GM12873 (cell line): ENCODE measurements around the gene HES6.

Experiments used
- TF ChIP-seq, protein P1 (sequence below): IDR thresholded peaks from 2 replicates; pipeline ENCODE4 v1.5.1; 2012; ENCODE audit warnings: low read depth, mild to moderate bottlenecking, moderate library complexity, low read length, control low read depth; ENCODE audit not compliant: insufficient read depth; ENCODE audit errors: missing control alignments

The HES6 gene

DNA sequence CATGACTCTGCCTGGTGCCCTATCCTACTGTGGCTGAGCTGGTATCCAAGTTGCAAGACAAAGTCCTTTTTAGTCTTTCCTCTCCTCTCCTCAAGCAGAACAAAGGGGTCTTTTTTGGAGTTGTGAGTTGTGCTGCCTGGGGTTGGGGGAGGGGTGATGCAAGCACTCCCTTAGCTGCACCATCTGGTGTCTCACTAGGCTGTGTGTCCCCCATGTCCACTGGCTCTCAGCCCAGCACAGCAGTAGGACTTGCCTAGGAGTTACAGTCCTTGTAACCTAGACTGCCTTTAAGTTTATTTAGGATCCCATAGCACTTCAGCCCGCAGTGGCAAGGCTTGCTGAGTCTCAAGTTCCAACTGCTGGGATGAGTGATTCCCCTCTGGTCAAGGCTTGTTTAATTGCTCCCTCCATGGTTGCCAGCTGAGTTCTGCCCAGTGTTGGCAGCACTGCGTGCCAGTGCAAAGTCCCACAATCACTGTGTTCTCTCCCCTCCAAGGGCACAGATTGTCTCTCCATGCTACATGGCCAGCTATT is 23.1 kb downstream of the HES6 start:
- TF ChIP-seq, protein P1, sequence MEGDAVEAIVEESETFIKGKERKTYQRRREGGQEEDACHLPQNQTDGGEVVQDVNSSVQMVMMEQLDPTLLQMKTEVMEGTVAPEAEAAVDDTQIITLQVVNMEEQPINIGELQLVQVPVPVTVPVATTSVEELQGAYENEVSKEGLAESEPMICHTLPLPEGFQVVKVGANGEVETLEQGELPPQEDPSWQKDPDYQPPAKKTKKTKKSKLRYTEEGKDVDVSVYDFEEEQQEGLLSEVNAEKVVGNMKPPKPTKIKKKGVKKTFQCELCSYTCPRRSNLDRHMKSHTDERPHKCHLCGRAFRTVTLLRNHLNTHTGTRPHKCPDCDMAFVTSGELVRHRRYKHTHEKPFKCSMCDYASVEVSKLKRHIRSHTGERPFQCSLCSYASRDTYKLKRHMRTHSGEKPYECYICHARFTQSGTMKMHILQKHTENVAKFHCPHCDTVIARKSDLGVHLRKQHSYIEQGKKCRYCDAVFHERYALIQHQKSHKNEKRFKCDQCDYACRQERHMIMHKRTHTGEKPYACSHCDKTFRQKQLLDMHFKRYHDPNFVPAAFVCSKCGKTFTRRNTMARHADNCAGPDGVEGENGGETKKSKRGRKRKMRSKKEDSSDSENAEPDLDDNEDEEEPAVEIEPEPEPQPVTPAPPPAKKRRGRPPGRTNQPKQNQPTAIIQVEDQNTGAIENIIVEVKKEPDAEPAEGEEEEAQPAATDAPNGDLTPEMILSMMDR = no peak

DNA sequence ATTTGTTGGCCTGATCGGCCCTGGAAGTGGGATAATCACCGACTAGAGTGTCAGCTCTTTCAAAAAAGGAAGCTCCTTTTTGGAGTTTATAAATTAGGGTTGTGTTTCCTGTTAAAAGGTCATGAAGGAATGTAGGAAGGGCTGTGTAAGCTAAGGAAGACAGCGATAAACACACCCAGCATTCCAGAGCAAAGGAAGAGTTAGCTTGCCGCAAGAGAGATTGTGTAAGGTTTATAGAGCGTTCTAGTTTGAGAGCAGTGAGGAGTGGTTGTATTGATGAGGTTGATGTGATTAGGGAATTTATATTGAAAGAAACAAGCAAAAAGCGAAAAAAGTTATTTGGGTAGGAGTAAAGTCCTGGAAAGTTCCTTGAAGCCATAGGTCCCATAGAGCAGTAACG is 32.8 kb downstream of the HES6 start:
- TF ChIP-seq, protein P1 = no peak

DNA sequence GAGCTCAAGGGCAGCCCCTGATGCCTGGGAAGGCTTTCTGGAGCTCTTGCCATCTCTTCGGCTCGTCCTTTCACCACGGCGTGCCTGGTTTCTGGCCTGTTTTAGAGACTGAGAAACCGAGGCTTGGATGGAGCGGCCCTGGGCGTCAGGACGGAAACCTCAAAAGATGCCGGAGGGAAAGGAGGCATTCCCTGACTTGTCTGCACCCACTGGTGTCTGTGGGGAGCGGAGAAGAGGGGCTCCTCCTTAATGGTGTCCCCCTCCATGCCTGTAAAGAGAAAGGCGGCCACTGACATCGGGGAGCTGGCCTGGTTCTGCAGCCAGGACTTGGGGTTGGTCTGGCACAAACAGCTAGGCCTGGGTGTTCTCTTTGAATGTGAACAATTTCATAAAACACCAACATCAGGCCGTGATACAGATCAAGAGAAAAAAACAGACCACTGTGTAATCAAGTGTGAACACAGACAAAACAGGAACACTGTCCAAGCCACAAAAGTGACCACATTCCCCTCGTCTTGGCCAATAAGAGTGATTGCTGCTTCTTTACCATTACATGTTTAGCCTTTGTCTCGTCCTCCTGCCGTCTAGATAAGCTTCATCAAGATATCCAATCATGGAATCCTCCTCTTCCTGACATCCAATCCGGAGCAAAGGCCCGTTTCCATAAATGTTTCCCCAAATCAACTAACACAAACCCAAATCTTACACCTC is 35.7 kb downstream of the HES6 start:
- TF ChIP-seq, protein P1 = no peak

DNA sequence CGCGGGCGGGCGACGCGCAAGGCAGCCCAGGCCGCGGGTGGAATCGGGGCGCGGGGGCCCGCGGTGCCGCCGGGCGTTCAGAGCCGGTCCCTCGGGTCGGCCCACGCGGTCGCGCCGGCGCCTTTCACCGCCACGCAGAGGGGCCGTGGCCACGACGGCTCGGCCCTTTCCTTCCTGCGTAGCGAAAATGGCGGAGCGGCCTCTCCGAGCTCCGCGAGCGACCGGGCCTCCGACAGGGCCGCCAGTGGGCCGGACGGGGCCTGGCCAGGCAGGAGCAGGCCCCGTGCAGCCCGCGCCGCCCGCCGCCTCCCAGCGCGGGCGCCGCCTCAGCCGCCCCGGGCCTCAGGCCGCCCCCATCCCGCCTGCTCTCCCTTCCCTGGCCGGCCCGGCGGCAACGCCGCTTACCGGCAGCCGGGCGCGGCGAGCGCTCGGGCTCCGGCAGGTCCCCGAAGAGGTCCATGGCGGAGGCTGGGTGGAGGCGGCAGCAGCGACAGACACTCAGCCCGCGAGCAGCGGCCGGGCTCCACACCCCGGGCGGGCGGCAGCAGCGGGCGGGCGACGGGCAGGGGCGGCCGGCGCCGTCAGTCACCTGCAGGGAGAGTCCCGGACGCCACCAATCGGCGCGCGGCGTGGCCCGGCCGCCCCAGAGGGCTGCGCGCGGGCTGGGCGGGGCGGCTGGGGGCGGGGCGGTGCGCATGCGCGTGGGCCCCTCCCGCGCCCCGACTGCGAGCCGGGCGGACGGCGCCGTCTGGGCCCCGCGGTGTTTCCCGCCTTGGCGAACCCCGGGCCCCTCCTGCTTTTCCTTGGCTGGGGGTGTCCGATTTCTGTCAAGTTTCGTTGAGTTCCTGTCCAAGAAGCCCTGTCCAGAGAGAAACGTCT is 36.5 kb downstream of the HES6 start, which contains the start of gene ILKAP:
TSS of gene ILKAP (minus strand) at position 602 of the 879 bp plus-strand sequence. CDS start at position 460, 142 bp downstream.
- TF ChIP-seq, protein P1 = no peak

DNA sequence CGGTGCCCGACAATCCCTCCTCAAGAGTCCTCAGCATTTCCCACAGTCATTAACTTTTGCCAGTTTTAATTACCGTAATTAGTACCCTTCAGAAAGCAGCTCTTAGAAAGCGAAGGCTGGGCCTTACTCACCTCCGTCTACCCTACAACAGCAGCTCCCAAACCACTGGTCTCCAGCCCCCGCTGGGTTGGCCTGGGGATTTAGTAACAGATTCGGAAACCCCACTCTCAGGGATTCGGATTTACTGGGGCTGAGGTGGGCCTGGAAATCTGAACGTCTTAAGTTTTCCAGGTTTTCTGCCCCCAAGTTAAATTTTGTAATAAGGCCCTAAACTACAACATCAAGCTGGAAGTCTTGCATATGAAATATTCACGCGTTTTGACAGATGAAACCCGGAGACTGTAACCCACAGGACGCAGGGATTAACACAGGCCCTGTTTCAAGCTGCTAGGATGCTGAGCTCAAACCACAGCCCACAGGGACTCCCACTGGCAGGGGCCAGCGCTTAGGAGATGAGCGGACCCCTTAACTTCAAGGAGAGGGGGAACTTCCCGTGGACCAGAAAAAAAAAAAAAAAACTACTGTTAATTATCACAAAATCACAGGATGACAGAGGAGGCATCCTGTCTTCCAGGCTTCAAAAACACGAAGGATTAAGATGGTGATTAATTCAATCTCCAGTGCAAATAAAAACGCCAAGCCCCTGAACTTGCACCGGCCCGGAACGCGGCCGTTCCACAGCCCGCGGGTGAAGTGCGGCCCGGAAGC is 37.3 kb downstream of the HES6 start:
- TF ChIP-seq, protein P1 = no peak

DNA sequence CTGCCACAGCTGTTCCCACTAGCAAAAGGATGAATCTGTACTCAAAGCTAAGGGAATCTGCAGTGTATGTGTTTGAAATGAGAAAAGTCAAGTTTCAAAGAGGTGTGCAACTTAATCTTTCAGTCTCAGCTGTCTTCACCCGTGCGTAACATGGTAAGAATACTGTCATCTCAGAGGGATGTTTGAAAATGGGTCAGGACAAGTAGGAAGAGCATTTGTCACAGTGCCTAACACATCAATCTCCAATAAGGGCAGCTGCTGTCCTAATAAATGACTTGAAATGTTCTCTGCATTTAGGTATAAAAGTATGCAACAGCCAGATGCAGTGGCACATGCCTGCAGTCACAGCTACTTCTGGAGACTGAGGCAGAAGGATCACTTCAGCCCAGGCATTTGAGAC is 49.4 kb downstream of the HES6 start:
- TF ChIP-seq, protein P1 = no peak
